ENCODE data around the gene AREG.

The AREG gene

GRCh38 chr4:74446193-74446868 lies 1.4 kb downstream of the AREG start:
- Mint-ChIP-seq H3K9me3 (no peaks in the 10 kb centered on the region), H3K4me1 (peaks cover 13% of the 10 kb centered on the region), H3K4me3 (no peak overlapping the region), H3K27ac (no peak overlapping the region), H3K36me3 (ENCODE audit: low read depth) (no peaks in the 10 kb centered on the region), H3K27me3 (peaks cover 3% of the 10 kb centered on the region)
- DNase-seq (no peak), ATAC-seq (no peak)

- Mint-ChIP-seq H3K4me1 (peaks cover 13% of the 10 kb centered on the region), H3K9me3 (no peaks in the 10 kb centered on the region), H3K36me3 (ENCODE audit: low read depth) (no peaks in the 10 kb centered on the region), H3K27ac (no peak overlapping the region), H3K27me3 (peaks cover 3% of the 10 kb centered on the region), H3K4me3 (no peak overlapping the region)
- no peak for DNase-seq
- ATAC-seq, result no peak
Measured at GRCh38 chr4:74446896-74447295, 2.0 kb downstream of the AREG start.

- no peak overlapping the region for H3K4me3 Mint-ChIP-seq
- H3K27me3 Mint-ChIP-seq, result peaks cover 3% of the 10 kb centered on the region
- no peak for DNase-seq
- no peak overlapping the region for H3K27ac Mint-ChIP-seq
- H3K9me3 Mint-ChIP-seq, result no peaks in the 10 kb centered on the region
- no peak for ATAC-seq
- H3K36me3 Mint-ChIP-seq (ENCODE audit: low read depth), result no peaks in the 10 kb centered on the region
- H3K4me1 Mint-ChIP-seq, result peaks cover 13% of the 10 kb centered on the region
Measured at GRCh38 chr4:74447636-74448233, 2.8 kb downstream of the AREG start.

- peaks cover 5% of the 10 kb centered on the region for H3K27me3 Mint-ChIP-seq
- no peak overlapping the region for H3K27ac Mint-ChIP-seq
- H3K4me1 Mint-ChIP-seq, result peaks cover 8% of the 10 kb centered on the region
- DNase-seq (no peak), ATAC-seq (no peak)
- no peak overlapping the region for H3K4me3 Mint-ChIP-seq
- no peaks in the 10 kb centered on the region for H3K9me3 Mint-ChIP-seq
- no peaks in the 10 kb centered on the region for H3K36me3 Mint-ChIP-seq (ENCODE audit: low read depth)
Measured at GRCh38 chr4:74449571-74450297, 4.8 kb downstream of the AREG start.

- Mint-ChIP-seq H3K9me3 (no peaks in the 10 kb centered on the region), H3K36me3 (ENCODE audit: low read depth) (no peaks in the 10 kb centered on the region)
Measured at GRCh38 chr4:74450298-74450683, 5.4 kb downstream of the AREG start.

GRCh38 chr4:74451214-74451661 lies 6.3 kb downstream of the AREG start:
- Mint-ChIP-seq H3K27me3 (peaks cover 5% of the 10 kb centered on the region), H3K4me1 (peaks cover 2% of the 10 kb centered on the region), H3K9me3 (no peaks in the 10 kb centered on the region), H3K27ac (no peak overlapping the region), H3K4me3 (no peak overlapping the region), H3K36me3 (ENCODE audit: low read depth) (no peaks in the 10 kb centered on the region)
- DNase-seq, result no peak
- ATAC-seq, result no peak

More at GRCh38 chr4:74450298-74450683, 5.4 kb downstream of the AREG start:
- DNase-seq (no peak), ATAC-seq (no peak)
- Mint-ChIP-seq H3K4me3 (no peak overlapping the region), H3K4me1 (peaks cover 5% of the 10 kb centered on the region), H3K27me3 (peaks cover 5% of the 10 kb centered on the region), H3K27ac (no peak overlapping the region)

GRCh38 chr4:74453037-74453635 lies 8.2 kb downstream of the AREG start:
- no peak overlapping the region for H3K4me3 Mint-ChIP-seq
- no peak overlapping the region for H3K27ac Mint-ChIP-seq
- ATAC-seq (no peak), DNase-seq (no peak)
- H3K36me3 Mint-ChIP-seq (ENCODE audit: low read depth), result no peaks in the 10 kb centered on the region
- H3K4me1 Mint-ChIP-seq, result no peaks in the 10 kb centered on the region
- no peaks in the 10 kb centered on the region for H3K9me3 Mint-ChIP-seq
- peaks cover 3% of the 10 kb centered on the region for H3K27me3 Mint-ChIP-seq

- peaks cover 7% of the 10 kb centered on the region for H3K27me3 Mint-ChIP-seq
- DNase-seq, result no peak
- peaks cover 1% of the 10 kb centered on the region for H3K9me3 Mint-ChIP-seq
- no peak for ATAC-seq
- H3K4me1 Mint-ChIP-seq, result no peaks in the 10 kb centered on the region
- H3K27ac Mint-ChIP-seq, result no peak overlapping the region
- no peak overlapping the region for H3K4me3 Mint-ChIP-seq
- H3K36me3 Mint-ChIP-seq (ENCODE audit: low read depth), result no peaks in the 10 kb centered on the region
Measured at GRCh38 chr4:74453829-74454742, 9.2 kb downstream of the AREG start.

GRCh38 chr4:74455361-74456055 lies 10.6 kb downstream of the AREG start:
- H3K9me3 Mint-ChIP-seq, result peaks cover 8% of the 10 kb centered on the region
- DNase-seq (no peak), ATAC-seq (no peak)
- no peaks in the 10 kb centered on the region for H3K4me1 Mint-ChIP-seq
- no peak overlapping the region for H3K4me3 Mint-ChIP-seq
- peaks cover 14% of the 10 kb centered on the region for H3K27me3 Mint-ChIP-seq
- no peak overlapping the region for H3K27ac Mint-ChIP-seq
- H3K36me3 Mint-ChIP-seq (ENCODE audit: low read depth), result no peaks in the 10 kb centered on the region

GRCh38 chr4:74456056-74456744 lies 11.3 kb downstream of the AREG start:
- no peaks in the 10 kb centered on the region for H3K36me3 Mint-ChIP-seq (ENCODE audit: low read depth)
- H3K4me3 Mint-ChIP-seq, result no peak overlapping the region
- peaks cover 14% of the 10 kb centered on the region for H3K27me3 Mint-ChIP-seq
- ATAC-seq (no peak), DNase-seq (no peak)
- no peak overlapping the region for H3K27ac Mint-ChIP-seq
- H3K9me3 Mint-ChIP-seq, result peaks cover 8% of the 10 kb centered on the region
- H3K4me1 Mint-ChIP-seq, result no peaks in the 10 kb centered on the region

- H3K27ac Mint-ChIP-seq, result no peak overlapping the region
- H3K36me3 Mint-ChIP-seq (ENCODE audit: low read depth), result no peaks in the 10 kb centered on the region
- no peak for DNase-seq
- H3K4me3 Mint-ChIP-seq, result no peak overlapping the region
- H3K4me1 Mint-ChIP-seq, result no peaks in the 10 kb centered on the region
- H3K9me3 Mint-ChIP-seq, result peaks cover 10% of the 10 kb centered on the region
- peaks cover 14% of the 10 kb centered on the region for H3K27me3 Mint-ChIP-seq
- ATAC-seq, result no peak
Measured at GRCh38 chr4:74456849-74457395, 12.0 kb downstream of the AREG start.

GRCh38 chr4:74460833-74461232 lies 15.9 kb downstream of the AREG start:
- H3K27me3 Mint-ChIP-seq, result peaks cover 11% of the 10 kb centered on the region
- H3K27ac Mint-ChIP-seq, result no peak overlapping the region
- H3K9me3 Mint-ChIP-seq, result peaks cover 14% of the 10 kb centered on the region
- no peaks in the 10 kb centered on the region for H3K36me3 Mint-ChIP-seq (ENCODE audit: low read depth)
- ATAC-seq (no peak), DNase-seq (no peak)
- no peaks in the 10 kb centered on the region for H3K4me1 Mint-ChIP-seq
- no peak overlapping the region for H3K4me3 Mint-ChIP-seq

- Mint-ChIP-seq H3K4me1 (no peaks in the 10 kb centered on the region), H3K36me3 (ENCODE audit: low read depth) (no peaks in the 10 kb centered on the region), H3K9me3 (peaks cover 14% of the 10 kb centered on the region), H3K4me3 (no peak overlapping the region), H3K27me3 (peaks cover 11% of the 10 kb centered on the region), H3K27ac (no peak overlapping the region)
- no peak for ATAC-seq
- no peak for DNase-seq
Measured at GRCh38 chr4:74463123-74463522, 18.2 kb downstream of the AREG start.

Measured in activated naive CD8-positive, alpha-beta T cell treated with anti-CD3 and anti-CD28 coated beads, Interleukin-2, amount 50 U/mL, for 24 hours (primary cell).